ENCODE data around the gene CDHR3. TPM values are rescaled to one million over a fixed set of nuclear protein-coding genes. Genes with fewer than 3 reads are reported as not detected.

Gene CDHR3
- total and polyA plus RNA-seq, 2 of the 8 experiments (the other 6 are each of a cell fraction or from before 2014, with no cell fraction given), result 6.4 to 6.8 TPM

DNA sequence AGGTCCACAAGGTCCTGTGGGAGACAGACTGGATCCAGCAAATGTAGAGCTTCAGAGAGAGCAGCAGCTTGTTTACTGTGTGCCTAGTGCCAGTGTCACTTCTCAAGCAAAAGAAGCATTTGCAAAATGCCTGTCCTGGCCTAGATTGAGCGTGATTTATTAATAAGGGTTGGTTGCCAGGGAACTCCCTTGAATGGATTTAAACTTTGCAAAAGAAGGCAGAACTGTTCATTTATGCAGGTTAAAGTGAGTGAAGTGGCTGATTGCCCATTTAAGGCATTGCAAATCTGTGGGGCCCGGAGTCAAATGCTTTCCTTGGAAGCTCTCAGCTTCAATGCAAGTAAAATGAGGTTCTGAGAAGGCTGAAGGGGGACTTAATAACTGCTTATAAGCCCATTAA lies 71.3 kb downstream of the CDHR3 start:
- 93% methylated on average over 2 of the region's 2 CpGs; no CpG with 5 or more reads in 1 of the 2 experiments for WGBS, 2 experiments (ENCODE audit: extremely low coverage in 1 of 2, insufficient coverage in 1 of 2, insufficient read length in 1 of 2, insufficient replicate concordance in 2 of 2, low coverage in 1 of 2, low lambda C conversion rate in 2 of 2, missing lambda C conversion rate in 1 of 2)

More for the DNA sequence above, 71.3 kb downstream of the CDHR3 start:
- Histone ChIP-seq H2BK5ac (ENCODE audit: low read depth, low read length) (no peak overlapping the region), H2AFZ (ENCODE audit: low read length) (no peak overlapping the region), H4K5ac (ENCODE audit: insufficient read length, low read depth, low read length) (no peak overlapping the region), H4K8ac (ENCODE audit: extremely low read depth, insufficient read depth, low read length) (no peak overlapping the region), H3K23ac (ENCODE audit: insufficient read length) (no peak overlapping the region), H3K27me3 (replicated peaks in 1 of 4; ENCODE audit: control insufficient read depth in 3 of 4, extremely low read depth in 1 of 4, insufficient read depth in 3 of 4, low read length in 3 of 4) (no peaks in the 10 kb centered on the region), H2BK12ac (ENCODE audit: low read depth, low read length) (no peak overlapping the region), H3K9ac (replicated peaks in 1 of 4; ENCODE audit: extremely low read depth in 1 of 4, low read depth in 3 of 4, low read length in 3 of 4) (no peak overlapping the region), H3K56ac (replicated peaks; ENCODE audit: insufficient read length, low read depth, low read length) (no peak overlapping the region), H3K4me1 (replicated peaks in 1 of 4; ENCODE audit: control insufficient read depth in 3 of 4, insufficient read depth in 4 of 4, low read length in 3 of 4) (peaks cover 0 to 14% (median 4%) of the 10 kb centered on the region in 4 experiments; a peak in 5 of 7 replicates), H2AK5ac (ENCODE audit: low read depth, low read length) (no peak overlapping the region), H3K4ac (replicated peaks; ENCODE audit: insufficient read length, low read depth, low read length) (no peak overlapping the region), H2BK120ac (replicated peaks; ENCODE audit: low read depth, low read length) (no peak overlapping the region), H3K79me2 (ENCODE audit: control insufficient read depth in 1 of 2, insufficient read depth in 2 of 2, low read length in 2 of 2) (no peaks in the 10 kb centered on the region), H3K79me1 (ENCODE audit: low read depth, low read length) (no peaks in the 10 kb centered on the region), H4K91ac (replicated peaks; ENCODE audit: insufficient read length, low read length) (no peak overlapping the region), H2BK20ac (ENCODE audit: low read length) (no peak overlapping the region), H3K27ac (ENCODE audit: low read depth, low read length) (no peak overlapping the region), H3K4me3 (ENCODE audit: extremely low read depth in 1 of 4, insufficient read depth in 2 of 4, low read depth in 3 of 4, low read length in 4 of 4) (no peak overlapping the region), H2BK15ac (ENCODE audit: low read length) (no peak overlapping the region), H3K14ac (ENCODE audit: insufficient read length) (no peak overlapping the region), H3K23me2 (ENCODE audit: low read depth, low read length) (no peaks in the 10 kb centered on the region), H4K20me1 (replicated peaks in 1 of 2; ENCODE audit: control insufficient read depth in 1 of 2, insufficient read depth in 2 of 2, low read length in 2 of 2) (no peaks in the 10 kb centered on the region), H3K18ac (ENCODE audit: extremely low read depth, low read length) (no peak overlapping the region), H3K9me3 (ENCODE audit: insufficient read depth in 2 of 2, low read depth in 1 of 2, low read length in 1 of 2) (no peaks in the 10 kb centered on the region), H3K4me2 (ENCODE audit: insufficient read depth in 1 of 2, low read depth in 2 of 2, low read length in 2 of 2) (no peak overlapping the region), H3K36me3 (ENCODE audit: control insufficient read depth in 2 of 4, insufficient read depth in 4 of 4, low read length in 3 of 4) (no peaks in the 10 kb centered on the region)
- FAIRE-seq (no peak), DNase-seq (ENCODE audit: low read depth in 1 of 2, low spot score in 2 of 2) (no peak)
- POLR2A ChIA-PET (ENCODE audit: partially characterized antibody), result interaction anchor here (1.4 to 1.7 kb wide), 2 partner anchors 13 to 15 kb away, joined by 4 to 5 read pairs; no protein-coding TSS in a partner anchor
- TF ChIP-seq CBX8 (IDR thresholded peaks at IDR 0.05; ENCODE audit: borderline replicate concordance, low read depth, low read length) (no peak), RFX5 (IDR thresholded peaks at IDR 0.05; ENCODE audit: borderline replicate concordance, low read depth, low read length) (no peak), CHD2 (IDR thresholded peaks at IDR 0.05; ENCODE audit: low read length) (no peak), CEBPB (IDR thresholded peaks at IDR 0.05; ENCODE audit: low read depth, low read length) (no peak), BACH1 (IDR thresholded peaks at IDR 0.05; ENCODE audit: low read length) (no peak)
- TF ChIP-seq, protein P1, sequence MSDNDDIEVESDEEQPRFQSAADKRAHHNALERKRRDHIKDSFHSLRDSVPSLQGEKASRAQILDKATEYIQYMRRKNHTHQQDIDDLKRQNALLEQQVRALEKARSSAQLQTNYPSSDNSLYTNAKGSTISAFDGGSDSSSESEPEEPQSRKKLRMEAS (IDR thresholded peaks at IDR 0.05), result no peak
- TF ChIP-seq, protein P2, sequence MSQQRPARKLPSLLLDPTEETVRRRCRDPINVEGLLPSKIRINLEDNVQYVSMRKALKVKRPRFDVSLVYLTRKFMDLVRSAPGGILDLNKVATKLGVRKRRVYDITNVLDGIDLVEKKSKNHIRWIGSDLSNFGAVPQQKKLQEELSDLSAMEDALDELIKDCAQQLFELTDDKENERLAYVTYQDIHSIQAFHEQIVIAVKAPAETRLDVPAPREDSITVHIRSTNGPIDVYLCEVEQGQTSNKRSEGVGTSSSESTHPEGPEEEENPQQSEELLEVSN (IDR thresholded peaks at IDR 0.05), result no peak
- CTCF ChIA-PET (ENCODE audit: partially characterized antibody), result interaction anchor here (0.8 to 18.0 kb wide), 9 partner anchors 8 to 377 kb away, joined by 3 to 265 read pairs (median 3); no protein-coding TSS in a partner anchor
